GM21786 (cell line): ENCODE measurements around the gene FARSB.
"Not testable (repeated sequence)": the region's sequence is repeated elsewhere in the genome, so short reads cannot be mapped to it uniquely, and the experiment has no call there.

Experiments used
- ATAC-seq: cut with Tn5 transposase; IDR thresholded peaks from one replicate; pipeline ENCODE4 v1.9.1; 2021; ENCODE audit not compliant: unreplicated experiment

The FARSB gene

GRCh38 chr2:222655787-222656525 is at the start of gene FARSB:
FARSB (minus strand) TSS chr2:222656092; CDS start chr2:222656073, 19 bp downstream.
- ATAC-seq: peak; percentile 85

DNA sequence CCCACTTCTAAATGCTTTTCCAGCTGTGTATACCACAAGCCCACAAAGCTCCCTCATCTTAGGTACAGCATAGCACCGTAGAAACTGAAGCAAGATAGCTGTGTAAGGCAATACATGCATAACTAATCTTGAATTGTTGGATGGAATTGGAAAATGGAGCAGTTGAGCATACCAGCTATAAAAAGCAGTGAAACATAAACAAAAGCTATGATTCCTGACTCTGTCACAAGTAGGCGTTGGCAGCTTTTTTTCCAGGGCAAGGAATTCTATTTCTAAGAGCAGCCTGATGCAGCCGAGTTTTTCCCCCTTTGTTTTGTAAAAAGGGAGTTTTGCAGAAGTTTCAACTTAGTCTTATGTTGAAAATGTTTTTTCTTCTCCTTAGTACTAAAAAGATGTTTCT is 48.0 kb upstream of the FARSB start:
- ATAC-seq: no peak

DNA sequence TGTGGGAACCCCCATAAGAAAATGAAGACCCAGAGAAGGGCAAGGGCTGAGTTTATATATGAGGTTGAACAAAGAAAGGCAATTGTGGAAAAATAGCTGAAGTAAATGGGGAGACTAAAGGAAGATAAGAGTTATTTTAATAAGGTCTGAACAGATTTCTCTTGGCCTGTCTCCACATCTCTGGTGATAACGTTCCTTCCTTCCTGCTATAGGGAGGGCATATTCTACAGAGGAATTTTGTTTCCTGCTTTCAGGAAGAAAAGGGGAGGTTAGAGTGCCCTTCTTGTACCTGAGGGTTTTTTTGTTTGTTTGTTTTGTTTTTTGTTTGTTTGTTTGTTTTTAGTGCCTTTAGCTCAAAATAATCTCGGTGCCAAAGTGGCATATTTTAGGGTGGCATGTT is 47.2 kb upstream of the FARSB start:
- ATAC-seq: no peak

- no peak for ATAC-seq
Measured at GRCh38 chr2:222701721-222702131, 45.8 kb upstream of the FARSB start.

- ATAC-seq: no peak
Measured at GRCh38 chr2:222701233-222701632, 45.3 kb upstream of the FARSB start.

GRCh38 chr2:222698276-222698675 is 42.4 kb upstream of the FARSB start:
- no peak for ATAC-seq

DNA sequence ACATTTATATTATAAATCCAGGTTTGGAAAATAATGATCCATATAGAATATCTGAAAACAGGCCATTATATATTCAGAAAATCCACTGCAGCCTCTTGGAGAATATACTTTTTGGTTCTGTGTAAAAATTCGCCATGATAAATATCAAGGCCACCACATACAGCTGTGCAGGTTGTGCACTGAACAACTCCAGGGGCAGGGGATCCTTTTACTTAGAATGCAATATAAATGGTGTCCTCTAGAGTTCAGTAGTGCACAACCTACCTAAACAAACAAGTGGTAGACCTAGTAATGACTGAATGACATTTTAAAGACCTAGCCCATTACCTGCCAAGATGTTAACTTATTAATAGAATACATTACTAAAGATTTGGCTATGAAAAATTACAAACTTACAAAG is 37.9 kb upstream of the FARSB start:
- peak; percentile 43 for ATAC-seq

DNA sequence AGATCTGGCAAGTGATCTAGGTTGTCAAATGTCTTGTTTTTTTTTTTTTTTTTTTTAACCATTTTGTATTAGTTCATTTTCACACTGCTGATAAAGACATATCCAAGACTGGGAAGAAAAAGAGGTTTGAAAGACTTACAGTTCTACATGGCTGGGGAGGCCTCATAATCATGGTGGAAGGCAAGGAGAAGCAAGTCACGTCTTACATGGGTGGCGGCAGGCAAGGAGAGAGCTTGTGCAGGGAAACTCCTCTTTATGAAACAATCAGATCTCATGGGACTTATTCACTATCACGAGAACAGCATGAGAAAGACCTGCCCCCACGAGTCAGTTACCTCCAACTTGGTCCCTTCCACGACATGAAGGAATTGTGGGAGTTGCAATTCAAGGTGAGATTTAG is 37.5 kb upstream of the FARSB start:
- not testable (repeated sequence) for ATAC-seq

- ATAC-seq: peak; percentile 96
Measured at GRCh38 chr2:222690564-222691200, 34.8 kb upstream of the FARSB start.

- no peak for ATAC-seq
Measured at GRCh38 chr2:222689322-222689721, 33.4 kb upstream of the FARSB start.

DNA sequence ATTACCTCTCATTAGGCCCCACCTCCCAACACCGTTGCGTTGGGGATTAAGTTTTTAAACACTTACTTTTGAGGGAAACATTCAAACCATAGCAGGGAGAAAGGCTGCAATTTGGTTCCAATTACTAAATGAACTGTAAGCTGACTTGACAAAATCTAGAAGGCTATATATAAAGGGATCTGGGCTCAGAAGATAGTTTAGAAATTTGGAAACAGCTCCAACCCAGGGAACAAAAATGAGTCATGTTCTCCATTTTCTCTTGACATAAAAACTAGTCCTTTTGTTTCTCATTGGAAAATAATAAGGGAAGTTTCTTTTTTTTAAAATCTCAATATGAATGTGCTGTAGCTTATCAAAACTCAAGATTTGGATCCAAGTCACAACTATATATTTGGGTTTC is 33.0 kb upstream of the FARSB start:
- ATAC-seq: no peak

GRCh38 chr2:222686086-222686750 is 30.3 kb upstream of the FARSB start:
- ATAC-seq: no peak

DNA sequence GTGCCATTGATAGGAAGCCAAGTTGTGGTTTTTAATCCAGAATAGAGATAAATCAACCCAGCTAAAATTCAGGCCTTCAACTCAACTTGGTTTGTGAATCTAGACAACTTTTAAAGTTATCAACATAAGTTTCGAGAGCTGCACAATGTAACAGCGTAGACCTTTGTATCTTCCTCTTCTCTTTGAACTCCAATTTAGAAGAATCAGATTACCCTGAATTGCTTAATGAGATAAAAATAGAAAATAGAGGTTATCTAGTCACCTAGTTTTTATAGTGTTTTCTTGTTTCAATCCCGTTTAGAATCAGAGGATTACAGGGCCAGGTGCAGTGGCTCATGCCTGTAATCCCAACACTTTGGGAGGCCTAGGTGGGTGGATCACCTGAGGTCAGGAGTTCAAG is 27.9 kb upstream of the FARSB start:
- no peak for ATAC-seq

- no peak for ATAC-seq
Measured at GRCh38 chr2:222677981-222678380, 22.1 kb upstream of the FARSB start.

DNA sequence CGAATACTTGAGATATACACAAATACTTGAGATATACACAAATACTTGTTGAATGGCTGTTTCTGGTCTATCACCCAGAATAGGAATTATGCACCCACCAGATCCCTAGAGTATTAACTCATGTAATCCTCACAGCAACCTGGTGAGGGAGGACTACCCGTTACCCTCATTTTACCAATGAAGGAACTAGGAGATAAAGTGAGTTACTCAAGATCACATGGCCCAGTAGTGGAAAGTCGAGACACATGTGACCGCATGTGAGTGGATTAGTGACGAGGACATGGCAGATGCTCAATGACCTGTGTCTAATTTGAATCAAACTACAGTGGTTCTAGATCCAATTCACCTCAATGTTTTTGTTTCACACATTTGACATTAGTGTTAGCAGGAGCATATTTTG is 18.0 kb upstream of the FARSB start:
- ATAC-seq: no peak

GRCh38 chr2:222673273-222673672 is 17.4 kb upstream of the FARSB start:
- ATAC-seq: no peak

DNA sequence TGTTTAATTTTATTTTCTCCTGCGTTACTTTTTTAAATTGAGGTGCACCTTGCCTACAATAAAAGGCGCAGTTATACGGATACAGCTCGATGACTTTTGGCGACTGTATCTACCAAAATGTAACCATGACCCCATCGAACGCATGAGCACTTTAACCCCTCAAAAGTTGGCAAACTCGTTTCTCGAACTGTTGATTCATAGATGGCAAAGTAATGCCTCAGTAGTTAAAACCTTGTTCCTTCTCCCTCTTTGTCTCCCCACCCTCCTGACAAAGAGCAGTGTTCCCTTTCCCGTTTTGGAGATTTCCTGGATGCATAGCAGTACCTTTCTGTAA is 16.1 kb upstream of the FARSB start:
- ATAC-seq: no peak

GRCh38 chr2:222671259-222672067 is 15.6 kb upstream of the FARSB start, which contains the start of gene MOGAT1:
MOGAT1 (plus strand) TSS chr2:222671658; CDS start chr2:222671786, 128 bp downstream.
- no peak for ATAC-seq

GRCh38 chr2:222670191-222671038 is 14.5 kb upstream of the FARSB start:
- no peak for ATAC-seq

DNA sequence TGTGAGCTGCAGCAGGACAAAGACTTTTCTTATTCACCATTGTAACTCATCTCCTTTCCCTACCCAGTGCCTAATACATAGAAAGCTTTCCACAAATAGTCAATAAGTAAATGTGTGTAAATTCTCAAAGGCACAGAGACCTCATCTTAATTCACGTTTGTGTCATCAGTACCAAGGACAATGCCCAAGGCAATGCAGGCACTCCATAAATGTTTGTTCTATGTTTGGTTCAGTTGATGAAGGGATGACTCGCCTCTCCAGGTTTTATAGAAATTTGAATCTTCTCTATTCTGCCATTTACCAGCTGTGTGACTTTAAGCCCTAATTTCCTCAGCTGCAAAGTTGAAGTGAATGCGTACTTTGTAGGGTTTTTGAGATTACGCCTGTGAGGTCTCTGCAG is 13.5 kb upstream of the FARSB start:
- ATAC-seq: no peak
